AG04450 (cell line): ENCODE data around the gene C5orf15. TPM values are rescaled to one million over a fixed set of nuclear protein-coding genes. Genes with fewer than 3 reads are reported as not detected.

Experiments
- CTCF ChIA-PET: fragments of 300-600, 350-600 bp; formaldehyde crosslinking; extraction: SDS; loops from one replicate; lab custom pipeline; 2022; ENCODE audit warnings: antibody characterized with exemption, inconsistent platforms; lab: Charles Lee
- POLR2A ChIA-PET: fragments of 350-600 bp; formaldehyde crosslinking; extraction: SDS; loops from one replicate; lab custom pipeline; 2021; ENCODE audit warnings: antibody characterized with exemption, inconsistent platforms; lab: Yijun Ruan, JAX
- DNase-seq: peaks from one replicate; pipeline ENCODE4 v3.0.0-alpha.2; 2011; ENCODE audit warnings: low read depth, low spot score
- H3K27ac ChIP-seq: one replicate; pipeline ENCODE4 v1.5.1; 2012; ENCODE audit warnings: low read depth, low read length, control low read depth
- H3K27me3 ChIP-seq: one replicate; pipeline ENCODE4 v1.6.0; 2012; ENCODE audit warnings: low read length; ENCODE audit not compliant: control insufficient read depth, insufficient read depth
- H3K4me3 ChIP-seq: 2 replicates; pipeline ENCODE4 v1.5.1; 2011; ENCODE audit warnings: mild to moderate bottlenecking, low read depth, low read length, control low read depth
- H3K9me3 ChIP-seq: 2 replicates; pipeline ENCODE4 v1.5.1; 2012; ENCODE audit warnings: low read length; ENCODE audit not compliant: control insufficient read depth, insufficient read depth
- CTCF ChIP-seq: IDR thresholded peaks from 2 replicates; pipeline ENCODE4 v1.5.1; 2011; ENCODE audit warnings: low read depth, low read length, control low read depth, inconsistent platforms
- polyA plus RNA-seq: library from polyadenylated mRNA; depleted of rRNA; stranded (reverse); fragments of >200 nt; gene quantifications from 2 replicates; pipeline ENCODE4 v1.2.3, GENCODE V29; 2011

The C5orf15 gene
- polyA plus RNA-seq, 1 experiment = 92.9 TPM

- CTCF ChIA-PET = no interaction called here
- Histone ChIP-seq H3K4me3 (no peak overlapping the region), H3K27ac (peak overlapping the region; percentile 31), H3K9me3 (no peaks in the 10 kb centered on the region), H3K27me3 (no peaks in the 10 kb centered on the region)
- POLR2A ChIA-PET = no interaction called here
- no peak for TF ChIP-seq CTCF
- no peak for DNase-seq
These were observed 26.0 kb upstream of the C5orf15 start for GRCh38 chr5:133994297-133994989.

- Histone ChIP-seq H3K27me3 (no peaks in the 10 kb centered on the region), H3K9me3 (no peaks in the 10 kb centered on the region), H3K4me3 (no peak overlapping the region), H3K27ac (no peak overlapping the region)
- TF ChIP-seq CTCF = no peak
- no peak for DNase-seq
- CTCF ChIA-PET = interaction anchor here (0.6 to 4.6 kb wide), 5 partner anchors 14 to 200 kb away, joined by 3 to 38 read pairs (median 6); no protein-coding TSS in a partner anchor
- POLR2A ChIA-PET = interaction anchor here (0.8 kb wide), 1 partner anchor 12 kb away, joined by 5 read pairs; the partner anchor contains the start of gene VDAC1
These were observed 24.9 kb upstream of the C5orf15 start for GRCh38 chr5:133993185-133993936.

- no peaks in the 10 kb centered on the region for H3K9me3 ChIP-seq
- DNase-seq = no peak
- H3K27ac ChIP-seq = no peak overlapping the region
- POLR2A ChIA-PET = interaction anchor here (0.8 kb wide), 1 partner anchor 13 kb away, joined by 5 read pairs; the partner anchor contains the start of gene VDAC1
- no peak overlapping the region for H3K4me3 ChIP-seq
- no peaks in the 10 kb centered on the region for H3K27me3 ChIP-seq
- CTCF ChIA-PET = interaction anchor here (1.2 to 4.6 kb wide), 4 partner anchors 13 to 148 kb away, joined by 3 to 38 read pairs (median 6); no protein-coding TSS in a partner anchor
- no peak for TF ChIP-seq CTCF
These were observed 24.2 kb upstream of the C5orf15 start for GRCh38 chr5:133992429-133993155.

GRCh38 chr5:133991171-133991910 lies 22.9 kb upstream of the C5orf15 start:
- CTCF ChIA-PET = interaction anchor here (4.6 kb wide), 1 partner anchor 11 kb away, joined by 38 read pairs; no protein-coding TSS in a partner anchor
- H3K27me3 ChIP-seq = no peaks in the 10 kb centered on the region
- no peak overlapping the region for H3K27ac ChIP-seq
- DNase-seq = no peak
- H3K4me3 ChIP-seq = no peak overlapping the region
- POLR2A ChIA-PET = no interaction called here
- H3K9me3 ChIP-seq = no peaks in the 10 kb centered on the region
- TF ChIP-seq CTCF = no peak
